Endodermal cell (in vitro differentiated cells): ENCODE measurements around the gene ZDHHC14. TPM values are rescaled to one million over a fixed set of nuclear protein-coding genes. Genes with fewer than 3 reads are reported as not detected.

Source experiments
- DNase-seq: peaks from one replicate; pipeline ENCODE4 v3.0.0-alpha.2; 2017
- H3K27ac ChIP-seq: 2 replicates; pipeline ENCODE4 v1.5.1; 2013; ENCODE audit warnings: mild to moderate bottlenecking, low read depth, low read length, moderate library complexity
- H3K27me3 ChIP-seq: 2 replicates; pipeline ENCODE4 v1.6.1; 2013; ENCODE audit warnings: mild to moderate bottlenecking, low read length, moderate library complexity; ENCODE audit not compliant: insufficient read depth, control insufficient read depth, poor library complexity, severe bottlenecking
- H3K36me3 ChIP-seq: 2 replicates; pipeline ENCODE4 v1.7.0; 2013; ENCODE audit warnings: mild to moderate bottlenecking, low read length, moderate library complexity; ENCODE audit not compliant: control insufficient read depth, insufficient read depth
- H3K4me1 ChIP-seq: one replicate; pipeline ENCODE4 v1.7.0; 2013; ENCODE audit warnings: low read length; ENCODE audit not compliant: control insufficient read depth, insufficient read depth
- H3K4me3 ChIP-seq: 2 replicates; pipeline ENCODE4 v1.5.1; 2013; ENCODE audit warnings: mild to moderate bottlenecking, low read length, moderate library complexity
- H3K9ac ChIP-seq: 2 replicates; pipeline ENCODE4 v1.6.1; 2013; ENCODE audit warnings: mild to moderate bottlenecking, low read length, moderate library complexity; ENCODE audit not compliant: poor library complexity, severe bottlenecking; ENCODE audit errors: extremely low read depth
- H3K9me3 ChIP-seq: 2 replicates; pipeline ENCODE4 v1.6.1; 2013; ENCODE audit warnings: mild to moderate bottlenecking, low read length, moderate library complexity; ENCODE audit not compliant: control insufficient read depth
- H3K27ac Mint-ChIP-seq: 2 replicates; pipeline ENCODE4 v1.8.0; 2020; ENCODE audit warnings: mixed read lengths
- H3K27me3 Mint-ChIP-seq: 2 replicates; pipeline ENCODE4 v1.8.0; 2021; ENCODE audit warnings: mild to moderate bottlenecking, mixed read lengths; ENCODE audit not compliant: insufficient read depth
- H3K36me3 Mint-ChIP-seq: 2 replicates; pipeline ENCODE4 v1.8.0; 2020; ENCODE audit warnings: low read depth, mixed read lengths
- H3K4me1 Mint-ChIP-seq: 2 replicates; pipeline ENCODE4 v1.8.0; 2020; ENCODE audit warnings: mixed read lengths
- H3K4me3 Mint-ChIP-seq: 2 replicates; pipeline ENCODE4 v1.8.0; 2020; ENCODE audit warnings: mild to moderate bottlenecking, moderate library complexity, mixed read lengths
- H3K9me3 Mint-ChIP-seq: 2 replicates; pipeline ENCODE4 v1.8.0; 2020; ENCODE audit warnings: mild to moderate bottlenecking, mixed read lengths
- WGBS, 2 experiments: methylation state at CpG; one replicate each; pipeline versions ENCODE4 v1.1.5 to v1.1.7; 2013; ENCODE audit warnings: missing lambda C conversion rate in 2 of 2, mixed read lengths in 1 of 2; ENCODE audit not compliant: insufficient coverage in 1 of 2, insufficient read length in 1 of 2; 5-methylcytosine and 5-hydroxymethylcytosine counted together
- total RNA-seq, 2 donors: library from RNA; stranded (reverse); fragmentation: NEBNext Ultra II Directional in 1 of 2; extraction: Animal tissue kit (Norgen Biotek cat#: 25700) in 1 of 2; gene quantifications; 2 replicates in 1 of 2; 3 replicates in 1 of 2; pipeline ENCODE4 v1.2.1, GENCODE V29; 2021
- TF ChIP-seq, protein P1 (sequence below): fragments of 200-600 bp; sonication (generic); conservative IDR thresholded peaks from 2 replicates; pipeline ENCODE4 v1.5.0; 2021; ENCODE audit warnings: antibody characterized with exemption, mild to moderate bottlenecking

The ZDHHC14 gene
- total RNA-seq, 2 donors from 2014 or later = 2.3 to 4.5 TPM

DNA sequence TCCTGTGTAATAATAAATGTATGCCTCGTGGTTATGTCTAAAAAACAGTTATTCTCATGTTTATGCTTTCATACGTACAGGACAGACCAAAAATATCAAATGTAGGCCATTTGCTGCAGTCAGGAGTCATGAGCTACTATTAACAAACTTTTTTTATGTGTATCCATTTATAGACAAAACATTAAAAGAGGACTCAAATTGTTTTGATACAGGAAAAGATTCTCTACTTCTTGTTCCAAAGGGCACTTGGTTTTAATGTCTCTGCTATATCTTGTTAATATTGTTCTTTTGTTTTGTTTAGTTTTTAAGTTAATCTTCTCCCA lies 155.2 kb downstream of the ZDHHC14 start:
- no peaks in the 10 kb centered on the region for H3K9me3 ChIP-seq
- H3K4me3 ChIP-seq = no peak overlapping the region
- no peaks in the 10 kb centered on the region for H3K36me3 ChIP-seq
- no peak for DNase-seq
- no peak overlapping the region for H3K9ac ChIP-seq
- Mint-ChIP-seq H3K27ac (no peak overlapping the region), H3K4me3 (no peak overlapping the region), H3K4me1 (peaks cover 22% of the 10 kb centered on the region), H3K9me3 (no peaks in the 10 kb centered on the region), H3K27me3 (no peaks in the 10 kb centered on the region), H3K36me3 (no peaks in the 10 kb centered on the region)
- no peak overlapping the region for H3K27ac ChIP-seq
- TF ChIP-seq, protein P1, sequence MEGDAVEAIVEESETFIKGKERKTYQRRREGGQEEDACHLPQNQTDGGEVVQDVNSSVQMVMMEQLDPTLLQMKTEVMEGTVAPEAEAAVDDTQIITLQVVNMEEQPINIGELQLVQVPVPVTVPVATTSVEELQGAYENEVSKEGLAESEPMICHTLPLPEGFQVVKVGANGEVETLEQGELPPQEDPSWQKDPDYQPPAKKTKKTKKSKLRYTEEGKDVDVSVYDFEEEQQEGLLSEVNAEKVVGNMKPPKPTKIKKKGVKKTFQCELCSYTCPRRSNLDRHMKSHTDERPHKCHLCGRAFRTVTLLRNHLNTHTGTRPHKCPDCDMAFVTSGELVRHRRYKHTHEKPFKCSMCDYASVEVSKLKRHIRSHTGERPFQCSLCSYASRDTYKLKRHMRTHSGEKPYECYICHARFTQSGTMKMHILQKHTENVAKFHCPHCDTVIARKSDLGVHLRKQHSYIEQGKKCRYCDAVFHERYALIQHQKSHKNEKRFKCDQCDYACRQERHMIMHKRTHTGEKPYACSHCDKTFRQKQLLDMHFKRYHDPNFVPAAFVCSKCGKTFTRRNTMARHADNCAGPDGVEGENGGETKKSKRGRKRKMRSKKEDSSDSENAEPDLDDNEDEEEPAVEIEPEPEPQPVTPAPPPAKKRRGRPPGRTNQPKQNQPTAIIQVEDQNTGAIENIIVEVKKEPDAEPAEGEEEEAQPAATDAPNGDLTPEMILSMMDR = no peak
- 82 to 85% methylated on average over 2 of the region's 2 CpGs for WGBS, 2 experiments
- peaks cover 5% of the 10 kb centered on the region for H3K4me1 ChIP-seq
- no peaks in the 10 kb centered on the region for H3K27me3 ChIP-seq

- Histone ChIP-seq H3K27me3 (no peaks in the 10 kb centered on the region), H3K36me3 (no peaks in the 10 kb centered on the region), H3K9ac (no peak overlapping the region), H3K4me1 (no peaks in the 10 kb centered on the region), H3K9me3 (no peaks in the 10 kb centered on the region), H3K4me3 (no peak overlapping the region), H3K27ac (no peak overlapping the region)
- peak; percentile 27 for DNase-seq
- Mint-ChIP-seq H3K9me3 (no peaks in the 10 kb centered on the region), H3K4me3 (no peak overlapping the region), H3K36me3 (no peaks in the 10 kb centered on the region), H3K27ac (no peak overlapping the region), H3K4me1 (peaks cover 17% of the 10 kb centered on the region), H3K27me3 (no peaks in the 10 kb centered on the region)
- WGBS, 2 experiments = 94 to 100% methylated on average over 2 of the region's 2 CpGs
- TF ChIP-seq, protein P1 = no peak
Measured at GRCh38 chr6:157537556-157537955, 156.6 kb downstream of the ZDHHC14 start.

DNA sequence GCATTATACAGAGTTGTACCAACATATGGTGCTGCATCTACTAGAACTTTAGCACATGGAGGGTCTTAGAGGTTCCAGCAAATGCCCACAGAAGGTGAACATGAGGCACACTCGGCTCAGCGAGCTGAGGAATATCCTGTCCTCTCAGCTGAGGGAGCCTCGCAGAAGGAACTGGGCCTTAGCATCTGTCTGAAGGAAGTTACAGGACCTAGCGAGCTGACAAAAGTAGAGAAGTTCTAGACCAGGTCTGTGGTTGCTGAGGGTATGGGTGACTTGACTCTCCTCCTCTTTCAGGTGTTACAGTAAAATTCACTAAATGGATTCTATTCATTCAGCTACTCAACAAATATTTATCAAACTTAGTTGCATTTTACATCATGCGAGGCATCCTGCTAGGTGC lies 157.2 kb downstream of the ZDHHC14 start:
- Mint-ChIP-seq H3K4me3 (no peak overlapping the region), H3K9me3 (no peaks in the 10 kb centered on the region), H3K27ac (no peak overlapping the region), H3K36me3 (no peaks in the 10 kb centered on the region), H3K4me1 (peaks cover 15% of the 10 kb centered on the region), H3K27me3 (no peaks in the 10 kb centered on the region)
- WGBS, 2 experiments = 85 to 86% methylated on average over 5 of the region's 5 CpGs
- no peaks in the 10 kb centered on the region for H3K4me1 ChIP-seq
- H3K9me3 ChIP-seq = no peaks in the 10 kb centered on the region
- H3K36me3 ChIP-seq = no peaks in the 10 kb centered on the region
- H3K4me3 ChIP-seq = no peak overlapping the region
- peak; percentile 13 for DNase-seq
- H3K9ac ChIP-seq = no peak overlapping the region
- no peak overlapping the region for H3K27ac ChIP-seq
- no peaks in the 10 kb centered on the region for H3K27me3 ChIP-seq
- TF ChIP-seq, protein P1 = no peak
